Stimulated activated CD8-positive, alpha-beta memory T cell treated with anti-CD3 and anti-CD28 coated beads, Interleukin-2, amount 100 ng/mL, for 1 hour (primary cell): Measurements from ENCODE around the gene PIP.
"Not testable (repeated sequence)": the region's sequence is repeated elsewhere in the genome, so short reads cannot be mapped to it uniquely, and the experiment has no call there.

Source experiments
- DNase-seq, 2 donors: peaks; one replicate each; pipeline ENCODE4 v3.0.0-alpha.2; 2020; ENCODE audit warnings: low read depth in 2 of 2

The PIP gene, protein sequence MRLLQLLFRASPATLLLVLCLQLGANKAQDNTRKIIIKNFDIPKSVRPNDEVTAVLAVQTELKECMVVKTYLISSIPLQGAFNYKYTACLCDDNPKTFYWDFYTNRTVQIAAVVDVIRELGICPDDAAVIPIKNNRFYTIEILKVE

DNA sequence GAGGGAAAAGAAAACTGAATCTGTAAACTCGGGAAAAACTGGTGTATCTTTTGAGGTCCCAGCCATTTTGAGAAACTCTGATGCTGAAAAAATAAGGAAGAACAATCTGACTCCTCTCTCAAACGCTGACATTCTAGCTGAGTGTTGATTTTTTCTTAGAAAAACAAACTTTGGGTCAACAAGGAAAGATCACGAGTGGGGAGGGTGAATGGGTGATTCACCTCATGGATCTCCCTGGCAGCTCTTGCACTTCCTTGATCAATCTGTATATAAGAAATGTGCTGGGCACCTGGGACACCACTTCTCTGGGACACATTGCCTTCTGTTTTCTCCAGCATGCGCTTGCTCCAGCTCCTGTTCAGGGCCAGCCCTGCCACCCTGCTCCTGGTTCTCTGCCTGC is at the start of gene PIP:
TSS of gene PIP (plus strand) at position 297 of the 400 bp plus-strand sequence. CDS start at position 337, 40 bp downstream.
- DNase-seq: no peak

DNA sequence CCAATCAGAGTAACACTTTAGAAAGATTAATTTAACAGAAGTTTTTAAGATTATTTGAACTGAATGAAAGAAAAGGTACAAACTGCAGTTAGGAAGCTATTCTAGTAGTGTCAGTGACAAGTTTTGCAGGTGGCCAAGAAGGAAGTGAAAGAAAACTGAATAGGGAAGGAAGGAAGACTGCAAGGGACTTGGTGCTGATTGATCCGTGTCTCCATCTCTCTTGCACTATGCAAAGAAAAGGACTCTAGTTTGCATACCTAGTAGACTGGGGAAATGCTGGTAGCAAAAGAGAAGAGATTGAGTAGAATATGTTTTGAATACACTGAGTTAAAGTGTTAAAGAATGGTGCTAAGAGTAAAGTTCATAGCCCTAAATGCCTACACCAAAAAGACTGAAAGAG is 46.8 kb upstream of the PIP start:
- DNase-seq: no peak

DNA sequence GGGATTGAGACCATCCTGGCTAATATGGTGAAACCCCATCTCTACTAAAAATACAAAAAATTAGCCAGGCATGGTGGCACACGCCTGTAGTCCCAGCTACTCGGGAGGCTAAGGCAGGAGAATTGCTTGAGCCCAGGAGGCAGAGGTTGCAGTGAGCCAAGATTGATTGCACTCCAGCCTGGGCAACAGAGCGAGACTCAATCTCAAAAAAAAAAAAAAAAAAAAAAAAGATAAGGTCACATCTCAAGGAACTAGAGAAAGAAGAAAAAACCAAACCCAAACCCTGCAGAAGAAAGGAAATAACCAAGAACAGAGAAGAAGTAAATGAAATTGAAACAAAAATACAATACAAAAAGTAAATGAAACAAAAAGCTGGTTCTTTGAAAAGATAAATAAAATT is 46.3 kb upstream of the PIP start:
- DNase-seq: not testable (repeated sequence)

DNA sequence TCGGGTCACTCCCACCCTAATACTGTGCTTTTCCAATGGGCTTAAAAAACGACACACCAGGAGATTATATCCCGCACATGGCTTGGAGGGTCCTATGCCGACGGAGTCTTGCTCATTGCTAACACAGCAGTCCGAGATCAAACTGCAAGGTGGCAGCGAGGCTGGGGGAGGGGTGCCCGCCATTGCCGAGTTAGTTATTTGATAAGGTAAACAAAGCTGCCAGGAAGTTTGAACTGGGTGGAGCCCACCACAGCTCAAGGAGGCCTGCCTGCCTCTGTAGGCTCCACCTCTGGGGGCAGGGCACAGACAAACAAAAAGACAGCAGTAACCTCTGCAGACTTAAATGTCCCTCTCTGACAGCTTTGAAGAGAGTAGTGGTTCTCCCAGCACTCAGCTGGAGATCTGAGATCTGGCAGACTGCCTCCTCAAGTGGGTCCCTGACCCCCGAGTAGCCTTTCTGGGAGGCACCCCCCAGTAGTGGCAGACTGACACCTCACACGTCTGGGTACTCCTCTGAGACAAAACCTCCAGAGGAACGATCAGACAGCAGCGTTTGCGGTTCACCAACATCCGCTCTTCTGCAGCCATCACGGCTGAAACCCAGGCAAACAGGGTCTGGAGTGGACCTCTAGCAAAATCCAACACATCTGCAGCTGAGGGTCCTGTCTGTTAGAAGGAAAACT is 43.2 kb upstream of the PIP start:
- DNase-seq: not testable (repeated sequence)

DNA sequence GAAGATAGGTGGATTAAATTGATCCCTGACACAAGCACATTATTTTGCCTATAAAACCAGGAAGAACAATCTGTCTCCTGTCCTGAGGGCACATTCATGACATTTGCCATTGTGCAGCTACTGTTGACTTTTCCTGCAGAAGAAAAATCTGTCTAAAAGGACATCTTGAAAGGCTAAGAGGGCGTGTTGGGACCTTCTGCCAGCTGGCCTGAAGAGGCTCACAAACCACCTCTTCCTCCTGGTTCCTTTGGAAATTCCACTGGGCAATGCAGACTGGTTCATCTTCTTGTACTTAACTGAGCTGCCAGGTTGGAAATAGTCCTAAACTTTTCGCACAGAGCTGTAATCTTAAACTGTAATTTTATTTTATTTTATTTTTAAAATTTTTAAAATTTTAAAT is 35.7 kb upstream of the PIP start:
- no peak for DNase-seq

DNA sequence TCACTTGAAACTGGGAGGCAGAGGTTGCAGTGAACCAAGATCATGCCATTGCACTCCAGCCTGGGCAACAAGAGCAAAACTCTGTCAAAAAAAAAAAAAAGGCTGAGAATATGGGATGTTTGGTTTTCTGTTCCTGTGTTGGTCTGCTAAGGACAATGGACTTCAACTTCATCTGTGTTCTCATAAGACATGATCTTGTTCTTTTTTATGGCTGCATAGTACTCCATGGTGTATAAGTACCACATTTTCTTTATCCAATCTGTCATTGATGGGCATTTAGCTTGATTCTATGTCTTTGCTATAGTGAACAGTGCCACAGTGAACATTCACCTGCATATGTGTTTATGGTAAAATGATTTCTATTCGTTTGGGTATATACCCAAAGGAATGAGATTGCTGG is 32.3 kb upstream of the PIP start:
- not testable (repeated sequence) for DNase-seq

DNA sequence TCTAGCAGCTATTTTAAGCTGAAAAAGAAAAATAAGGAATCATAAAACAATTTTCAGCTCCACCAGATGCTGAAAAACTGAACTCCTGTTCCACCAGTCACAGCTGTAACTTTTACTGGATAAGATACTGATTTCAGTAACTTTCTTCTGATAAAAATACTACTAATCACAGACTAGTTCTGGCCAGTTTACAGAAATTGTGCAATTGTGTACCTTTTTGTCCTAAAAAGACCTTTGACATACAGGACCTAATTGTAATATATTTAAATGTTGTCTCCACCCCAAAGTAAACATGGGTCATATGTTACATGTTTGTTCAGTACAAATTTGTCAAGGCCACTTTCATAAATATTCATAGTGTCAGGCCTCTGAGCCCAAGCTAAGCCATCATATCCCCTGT is 27.1 kb upstream of the PIP start:
- DNase-seq: no peak

DNA sequence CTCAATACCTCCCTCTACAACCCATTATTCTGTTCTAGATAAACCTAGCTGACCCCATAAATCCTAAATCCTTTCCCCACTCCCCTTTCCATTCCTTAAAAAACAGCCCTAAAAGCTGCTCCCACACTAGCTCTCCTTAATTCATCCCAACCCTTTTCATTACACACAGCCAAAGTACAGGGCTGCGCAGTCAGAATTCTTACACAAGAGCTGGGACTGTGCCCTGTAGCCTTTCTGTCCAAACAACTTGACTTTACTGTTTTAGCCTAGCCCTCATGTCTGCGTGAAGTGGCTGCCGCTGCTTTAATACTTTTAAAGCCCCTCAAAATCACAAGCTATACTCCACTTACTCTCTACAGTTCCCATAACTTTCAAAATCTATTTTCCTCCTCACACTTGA is 23.9 kb upstream of the PIP start:
- DNase-seq: not testable (repeated sequence)

DNA sequence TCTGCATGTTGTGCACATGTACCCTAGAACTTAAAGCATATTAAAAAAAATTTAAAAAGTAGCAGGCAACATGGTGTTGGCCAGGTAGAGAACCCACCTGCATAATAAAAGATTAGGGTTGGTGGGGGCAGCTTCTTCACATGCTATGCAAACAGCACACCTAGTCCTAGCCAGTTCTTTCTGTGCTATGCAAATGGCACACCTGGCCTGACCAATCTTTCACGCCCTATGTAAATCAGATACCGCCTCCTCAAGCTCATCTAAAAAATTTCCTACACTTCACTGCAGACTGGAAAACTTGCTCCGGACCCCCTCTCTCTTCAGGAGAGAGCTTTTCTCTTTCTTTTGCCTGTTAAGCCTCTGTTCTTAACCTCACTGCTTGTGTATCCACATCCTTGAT is 14.5 kb upstream of the PIP start:
- DNase-seq: no peak

DNA sequence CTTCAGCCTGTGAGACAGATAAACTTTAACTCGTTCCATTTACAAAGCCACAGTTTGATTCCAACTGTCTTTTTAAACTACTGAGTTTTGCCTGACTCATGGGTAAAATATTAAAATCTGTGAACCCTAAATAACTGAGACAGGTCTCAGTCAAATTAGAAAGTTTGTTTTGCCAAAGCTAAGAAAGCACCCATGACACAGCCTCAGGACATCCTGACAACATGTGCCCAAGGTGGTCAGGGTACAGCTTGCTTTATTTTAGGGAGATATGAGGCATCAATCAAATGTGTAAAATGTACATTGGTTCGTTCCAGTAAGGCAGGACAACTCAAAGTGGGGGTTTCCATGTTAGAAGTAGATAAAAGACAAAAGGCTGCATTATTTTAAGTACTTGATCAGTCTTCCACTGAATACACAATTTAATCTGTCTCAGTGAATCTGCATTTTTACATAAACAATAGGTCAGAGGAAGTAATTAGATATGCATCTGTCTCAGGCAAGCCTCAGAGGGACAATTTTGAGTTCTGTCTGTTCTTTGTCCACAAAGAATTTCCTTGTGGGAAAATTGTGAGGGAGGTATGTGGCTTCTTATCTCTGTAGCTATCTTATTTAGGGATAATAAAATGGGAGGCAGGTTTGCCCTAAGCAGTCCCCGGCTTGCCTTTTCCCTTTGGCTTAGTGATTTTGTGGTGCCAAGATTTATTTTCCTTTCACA is 11.0 kb upstream of the PIP start:
- DNase-seq: no peak

DNA sequence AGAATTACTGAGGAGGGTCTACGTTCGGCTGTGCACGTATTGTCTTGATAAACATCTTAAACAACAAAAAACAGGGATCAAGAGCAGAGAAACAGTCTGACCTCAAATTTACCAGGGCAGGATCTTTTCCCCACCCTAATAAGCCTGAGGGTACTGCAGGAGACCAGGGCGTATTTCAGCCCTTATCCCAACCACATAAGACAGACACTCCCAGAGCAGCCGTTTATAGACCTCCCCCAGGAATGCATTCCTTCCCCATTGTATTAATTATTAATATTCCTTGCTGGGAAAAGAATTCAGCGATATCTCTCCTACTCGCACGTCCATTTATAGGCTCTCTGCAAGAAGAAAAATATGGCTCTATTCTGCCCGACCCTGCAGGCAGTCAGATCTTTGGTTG is 8.6 kb upstream of the PIP start:
- not testable (repeated sequence) for DNase-seq

DNA sequence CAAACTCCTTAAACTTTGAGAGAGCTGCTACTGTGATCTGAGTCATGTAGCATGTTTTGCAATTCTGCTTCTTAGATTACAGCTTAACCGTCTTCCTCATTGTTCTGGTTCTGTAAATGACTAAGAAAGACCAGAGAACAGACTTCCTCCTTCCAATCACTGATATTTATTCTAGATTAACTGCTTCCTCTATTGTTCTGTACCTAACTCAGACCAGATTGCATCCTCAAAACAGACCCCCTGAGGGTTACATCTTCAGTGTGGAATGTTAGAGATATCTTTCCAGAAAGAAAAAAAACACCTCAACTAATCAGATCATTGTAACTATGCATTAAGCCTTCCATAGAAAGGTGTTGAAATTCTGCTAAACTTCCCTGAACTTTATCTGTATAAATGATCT is 5.7 kb upstream of the PIP start:
- no peak for DNase-seq

DNA sequence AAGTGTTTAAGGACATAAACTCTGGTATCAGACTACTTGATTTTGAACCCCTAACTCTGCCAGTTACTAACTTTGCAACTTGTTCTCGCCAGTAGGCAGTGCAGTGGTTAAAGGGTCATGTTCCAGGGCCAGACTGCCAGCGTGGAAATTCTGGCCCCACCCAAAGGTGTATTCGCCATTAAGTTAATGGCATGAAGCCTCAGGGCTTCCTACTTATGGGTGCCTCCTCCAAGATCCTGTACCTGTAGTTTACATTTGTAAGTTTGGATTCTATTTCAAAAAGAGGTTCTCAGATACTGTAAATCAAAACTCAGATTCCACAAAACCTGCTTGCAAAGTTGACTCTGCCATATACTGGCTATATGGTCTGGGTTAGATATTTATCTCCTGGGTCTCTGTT is 2.8 kb upstream of the PIP start:
- no peak for DNase-seq

DNA sequence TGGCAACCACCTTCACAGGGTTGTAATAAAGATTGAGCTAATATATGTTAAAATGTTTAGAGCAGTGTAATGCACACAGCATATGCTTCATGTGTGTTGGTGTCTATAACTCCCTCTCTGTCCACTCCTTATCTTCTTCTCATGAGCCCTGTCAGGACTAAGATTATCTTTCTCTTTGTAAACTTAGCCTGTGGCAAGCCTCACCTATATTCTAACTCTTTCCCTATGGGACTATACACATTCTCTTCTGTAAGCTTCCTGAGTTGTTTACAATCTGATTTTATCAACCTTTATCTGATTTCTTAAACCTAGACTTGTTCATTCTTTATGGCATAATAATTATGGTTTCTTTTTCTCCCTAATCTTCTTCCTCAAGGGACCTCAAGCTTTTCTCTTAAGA is 2.4 kb upstream of the PIP start:
- DNase-seq: no peak

DNA sequence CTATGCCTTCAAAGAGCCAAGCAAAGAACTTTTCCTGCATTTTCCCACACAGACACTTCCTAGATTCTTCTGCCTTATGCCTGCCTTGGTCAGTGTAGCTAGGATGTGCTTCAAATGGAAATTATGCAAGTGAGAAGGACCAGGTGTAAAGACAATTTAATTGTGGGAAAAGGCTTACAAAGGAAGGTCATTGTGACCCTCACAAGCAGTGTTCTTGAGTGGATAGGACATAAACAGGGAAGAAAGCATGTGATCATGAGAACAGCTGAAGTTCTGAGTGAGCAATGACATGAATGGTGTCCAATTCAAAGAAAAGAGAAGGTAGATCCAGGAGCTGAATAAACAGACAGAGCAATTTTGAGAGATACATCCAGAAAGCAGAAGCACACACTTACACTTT is 1.3 kb upstream of the PIP start:
- no peak for DNase-seq

DNA sequence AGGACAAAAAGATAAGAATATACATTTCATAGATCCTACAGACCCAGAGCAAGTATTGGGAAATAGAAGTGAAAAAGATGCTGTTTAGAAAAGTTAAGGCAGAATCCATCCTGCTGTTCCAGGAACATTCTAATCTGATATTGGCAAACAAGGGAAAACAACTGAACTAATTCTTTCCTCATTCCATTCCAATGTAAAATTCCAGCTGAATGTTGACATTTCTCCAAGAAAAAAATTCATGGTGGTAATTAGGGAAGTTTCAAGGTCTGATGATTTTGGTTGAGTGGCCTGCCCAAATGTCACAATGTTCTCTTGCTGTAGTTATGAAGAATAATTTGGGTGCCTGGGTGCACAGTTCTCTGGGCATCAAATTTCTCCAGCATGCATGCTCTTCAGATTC is 15.2 kb downstream of the PIP start:
- DNase-seq: no peak

DNA sequence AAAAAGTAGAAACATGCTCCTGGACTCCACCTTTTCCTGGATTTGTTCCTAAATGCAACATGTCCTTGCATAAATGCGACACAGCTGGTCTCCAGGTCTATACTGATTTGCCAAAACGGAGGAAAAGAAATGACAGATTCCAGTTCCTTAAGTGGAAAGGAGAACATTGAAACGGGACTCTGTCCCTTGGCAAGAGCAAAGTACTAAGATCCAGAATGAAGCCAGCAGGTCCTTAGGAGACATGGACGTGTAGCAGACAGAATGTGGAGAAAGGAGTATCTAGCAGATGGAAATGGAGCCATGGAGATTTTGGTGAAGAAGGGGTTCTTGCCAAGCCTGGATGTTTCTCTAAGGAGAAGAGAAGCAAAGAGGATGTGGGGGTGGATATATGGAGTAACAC is 16.2 kb downstream of the PIP start:
- no peak for DNase-seq

DNA sequence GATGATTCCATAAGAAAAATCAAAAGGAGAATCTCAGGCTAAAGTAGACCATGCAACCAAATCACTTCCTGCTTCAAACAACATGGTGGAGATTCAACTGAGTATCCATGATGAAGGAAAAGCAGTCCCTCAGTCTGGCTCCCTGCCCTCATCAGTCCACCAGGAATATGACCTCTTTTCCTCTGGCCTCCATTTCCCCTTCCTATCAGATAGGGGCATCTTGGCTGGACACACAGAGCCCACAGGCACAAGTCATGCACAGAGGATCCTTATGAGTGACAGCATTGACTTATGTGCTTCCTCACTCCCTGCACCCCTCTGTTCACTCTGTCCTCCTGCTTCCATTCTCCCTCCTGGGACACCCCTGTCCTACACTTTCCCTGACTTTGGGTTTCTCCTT is 16.8 kb downstream of the PIP start:
- DNase-seq: no peak

DNA sequence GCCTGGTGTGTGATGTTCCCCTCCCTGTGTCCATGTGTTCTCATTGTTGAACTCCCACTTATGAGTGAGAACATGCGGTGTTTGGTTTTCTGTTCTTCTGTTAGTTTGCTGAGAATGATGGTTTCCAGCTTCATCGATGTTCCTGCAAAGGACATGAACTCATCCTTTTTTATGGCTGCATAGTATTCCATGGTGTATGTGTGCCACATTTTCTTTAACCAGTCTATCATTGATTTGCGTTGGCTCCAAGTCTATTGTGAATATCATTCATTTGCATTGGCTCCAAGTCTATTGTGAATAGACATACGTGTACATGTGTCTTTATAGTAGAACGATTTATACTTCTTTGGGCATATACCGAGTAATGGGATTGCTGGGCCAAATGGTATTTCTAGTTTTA is 18.8 kb downstream of the PIP start:
- not testable (repeated sequence) for DNase-seq

DNA sequence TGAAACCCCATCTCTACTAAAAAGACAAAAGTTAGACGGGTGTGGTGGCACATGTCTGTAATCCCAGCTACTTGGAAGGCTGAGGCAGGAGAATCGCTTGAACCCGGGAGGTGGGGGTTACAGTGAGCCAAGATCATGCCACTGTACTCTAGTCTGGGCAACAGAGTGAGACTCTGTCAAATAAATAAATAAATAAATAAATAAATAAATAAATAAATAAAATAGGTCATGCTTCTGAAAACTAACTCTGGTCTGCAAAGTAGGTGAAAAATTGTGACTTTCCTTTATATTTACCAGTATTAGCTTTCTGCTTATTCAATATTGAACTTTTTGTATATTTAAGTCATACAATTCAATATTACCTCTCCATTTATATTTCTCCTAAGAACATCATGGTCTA is 26.7 kb downstream of the PIP start:
- DNase-seq: not testable (repeated sequence)

DNA sequence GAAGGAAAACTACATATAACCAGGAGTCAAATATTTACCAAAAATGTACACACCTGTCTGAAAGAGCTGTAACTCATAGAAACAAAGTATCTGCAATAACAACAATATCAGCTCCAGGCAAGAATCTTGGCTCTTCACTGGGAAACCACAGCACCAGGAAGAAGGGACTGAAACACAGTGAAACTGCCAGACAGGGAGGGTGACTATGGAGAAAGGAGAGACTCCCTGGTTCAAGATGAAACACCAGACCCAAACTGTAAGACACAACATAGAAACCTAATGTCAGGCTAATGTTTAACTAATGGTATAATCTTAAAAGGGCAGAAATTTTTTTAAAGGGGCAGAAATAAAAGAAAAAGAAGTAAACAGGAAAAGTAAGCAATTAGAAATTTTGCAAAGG is 39.8 kb downstream of the PIP start:
- no peak for DNase-seq

DNA sequence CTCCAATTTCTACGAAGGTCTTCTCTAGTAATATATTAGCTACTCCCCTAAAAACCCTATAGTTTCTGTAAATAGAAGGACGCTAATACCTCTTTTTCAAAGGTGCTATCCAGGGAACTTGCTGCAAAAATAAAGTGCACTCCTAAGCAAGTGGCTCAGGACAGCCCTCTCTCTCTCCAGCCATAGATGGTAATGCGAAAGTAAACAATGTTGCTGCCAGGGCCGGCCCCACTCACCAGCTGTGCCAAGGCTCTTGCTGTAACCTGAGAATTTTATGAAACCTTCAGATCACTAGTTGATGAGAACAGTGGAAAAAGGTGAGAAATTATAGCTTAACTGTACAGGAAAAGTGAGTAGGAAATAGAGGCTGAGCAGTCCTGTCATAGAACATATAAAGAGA is 40.5 kb downstream of the PIP start:
- DNase-seq: no peak

DNA sequence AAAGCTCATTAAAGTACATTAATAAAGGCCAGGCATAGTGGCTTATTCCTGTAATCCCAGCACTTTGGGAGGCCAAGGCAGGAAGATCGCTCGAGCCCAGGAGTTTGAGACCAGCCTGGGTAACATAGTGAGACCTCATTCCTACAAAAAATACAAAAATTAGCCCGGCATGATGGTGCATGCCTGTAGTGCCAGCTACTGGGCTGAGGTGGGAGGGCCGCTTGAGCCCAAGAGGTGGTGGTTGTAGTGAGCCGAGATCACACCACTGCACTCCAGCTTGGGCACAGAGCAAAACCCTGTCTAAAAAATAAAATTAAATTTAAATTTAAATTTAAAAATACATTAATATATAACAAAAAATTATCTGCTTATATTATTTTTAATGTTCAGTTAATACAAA is 44.3 kb downstream of the PIP start:
- DNase-seq: no peak
